Kidney epithelial cell (primary cell): ENCODE measurements around the gene C11orf21. TPM values are rescaled to one million over a fixed set of nuclear protein-coding genes. Genes with fewer than 3 reads are reported as not detected.

ENCODE experiments used
- DNase-seq: peaks from one replicate; pipeline ENCODE4 v3.0.0-alpha.2; 2010; ENCODE audit warnings: low read depth
- H3K27me3 ChIP-seq: 2 replicates; pipeline ENCODE4 v1.6.0; 2011; ENCODE audit warnings: low read length; ENCODE audit not compliant: control insufficient read depth, insufficient read depth
- H3K36me3 ChIP-seq: 2 replicates; pipeline ENCODE4 v1.5.1; 2011; ENCODE audit warnings: low read length; ENCODE audit not compliant: control insufficient read depth, insufficient read depth
- H3K4me3 ChIP-seq: 2 replicates; pipeline ENCODE4 v1.5.1; 2011; ENCODE audit warnings: low read depth, mild to moderate bottlenecking, control low read depth, low read length
- total RNA-seq: library from RNA; depleted of rRNA; stranded (reverse); fragments of >200 nt; gene quantifications from 2 replicates; pipeline ENCODE4 v1.2.3, GENCODE V29; 2015
- TF ChIP-seq, protein P1 (sequence below): IDR thresholded peaks from 2 replicates; pipeline ENCODE4 v1.5.1; 2011; ENCODE audit warnings: mild to moderate bottlenecking, moderate library complexity, low read length, control low read depth, inconsistent platforms; ENCODE audit not compliant: insufficient read depth, poor library complexity, severe bottlenecking

C11orf21 gene
- total RNA-seq, 1 donor from 2014 or later: not detected

- TF ChIP-seq, protein P1, sequence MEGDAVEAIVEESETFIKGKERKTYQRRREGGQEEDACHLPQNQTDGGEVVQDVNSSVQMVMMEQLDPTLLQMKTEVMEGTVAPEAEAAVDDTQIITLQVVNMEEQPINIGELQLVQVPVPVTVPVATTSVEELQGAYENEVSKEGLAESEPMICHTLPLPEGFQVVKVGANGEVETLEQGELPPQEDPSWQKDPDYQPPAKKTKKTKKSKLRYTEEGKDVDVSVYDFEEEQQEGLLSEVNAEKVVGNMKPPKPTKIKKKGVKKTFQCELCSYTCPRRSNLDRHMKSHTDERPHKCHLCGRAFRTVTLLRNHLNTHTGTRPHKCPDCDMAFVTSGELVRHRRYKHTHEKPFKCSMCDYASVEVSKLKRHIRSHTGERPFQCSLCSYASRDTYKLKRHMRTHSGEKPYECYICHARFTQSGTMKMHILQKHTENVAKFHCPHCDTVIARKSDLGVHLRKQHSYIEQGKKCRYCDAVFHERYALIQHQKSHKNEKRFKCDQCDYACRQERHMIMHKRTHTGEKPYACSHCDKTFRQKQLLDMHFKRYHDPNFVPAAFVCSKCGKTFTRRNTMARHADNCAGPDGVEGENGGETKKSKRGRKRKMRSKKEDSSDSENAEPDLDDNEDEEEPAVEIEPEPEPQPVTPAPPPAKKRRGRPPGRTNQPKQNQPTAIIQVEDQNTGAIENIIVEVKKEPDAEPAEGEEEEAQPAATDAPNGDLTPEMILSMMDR: no peak
- peaks cover 55% of the 10 kb centered on the region for H3K27me3 ChIP-seq
- DNase-seq: no peak
- no peak overlapping the region for H3K4me3 ChIP-seq
- no peaks in the 10 kb centered on the region for H3K36me3 ChIP-seq
Observed at GRCh38 chr11:2263071-2263565, 38.6 kb downstream of the C11orf21 start.

DNA sequence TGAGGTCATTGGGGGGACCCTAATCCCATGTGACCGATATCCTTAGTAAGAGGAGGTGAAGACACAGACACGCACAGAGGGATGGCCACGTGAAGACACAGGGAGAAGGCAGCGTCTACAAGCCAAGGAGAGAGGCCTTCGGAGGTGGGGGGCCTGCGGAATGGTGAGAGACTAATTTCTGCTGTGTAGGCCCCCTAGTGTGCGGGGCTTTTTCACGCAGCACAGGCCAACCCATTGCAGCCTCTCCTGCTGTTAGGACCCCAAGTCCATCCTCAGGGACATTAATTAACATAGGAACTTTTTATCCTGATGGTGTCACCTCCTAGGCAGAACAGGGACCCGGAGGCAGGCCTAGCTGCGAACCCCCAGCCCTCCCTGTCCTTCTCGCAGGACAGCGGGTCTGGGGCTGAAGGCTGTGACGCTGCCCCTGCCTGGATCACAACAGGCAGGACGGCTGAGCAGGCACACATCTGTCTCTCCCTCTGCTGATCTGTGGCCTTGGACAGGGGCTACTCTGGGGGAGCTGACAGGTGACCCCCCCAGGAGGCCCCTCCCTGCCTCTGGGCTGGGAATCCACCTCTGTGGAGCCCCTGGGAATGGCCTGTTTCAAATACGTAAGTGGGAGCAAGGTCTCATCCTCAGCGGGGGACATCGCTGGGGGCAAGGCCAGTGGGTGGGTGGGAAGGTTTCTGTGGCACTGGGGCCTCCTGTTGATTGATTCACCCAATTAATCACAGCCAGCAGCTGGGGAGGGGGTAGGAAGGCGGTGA lies 39.2 kb downstream of the C11orf21 start:
- Histone ChIP-seq H3K36me3 (no peaks in the 10 kb centered on the region), H3K27me3 (peaks cover 50% of the 10 kb centered on the region), H3K4me3 (no peak overlapping the region)
- no peak for DNase-seq
- TF ChIP-seq, protein P1: no peak

DNA sequence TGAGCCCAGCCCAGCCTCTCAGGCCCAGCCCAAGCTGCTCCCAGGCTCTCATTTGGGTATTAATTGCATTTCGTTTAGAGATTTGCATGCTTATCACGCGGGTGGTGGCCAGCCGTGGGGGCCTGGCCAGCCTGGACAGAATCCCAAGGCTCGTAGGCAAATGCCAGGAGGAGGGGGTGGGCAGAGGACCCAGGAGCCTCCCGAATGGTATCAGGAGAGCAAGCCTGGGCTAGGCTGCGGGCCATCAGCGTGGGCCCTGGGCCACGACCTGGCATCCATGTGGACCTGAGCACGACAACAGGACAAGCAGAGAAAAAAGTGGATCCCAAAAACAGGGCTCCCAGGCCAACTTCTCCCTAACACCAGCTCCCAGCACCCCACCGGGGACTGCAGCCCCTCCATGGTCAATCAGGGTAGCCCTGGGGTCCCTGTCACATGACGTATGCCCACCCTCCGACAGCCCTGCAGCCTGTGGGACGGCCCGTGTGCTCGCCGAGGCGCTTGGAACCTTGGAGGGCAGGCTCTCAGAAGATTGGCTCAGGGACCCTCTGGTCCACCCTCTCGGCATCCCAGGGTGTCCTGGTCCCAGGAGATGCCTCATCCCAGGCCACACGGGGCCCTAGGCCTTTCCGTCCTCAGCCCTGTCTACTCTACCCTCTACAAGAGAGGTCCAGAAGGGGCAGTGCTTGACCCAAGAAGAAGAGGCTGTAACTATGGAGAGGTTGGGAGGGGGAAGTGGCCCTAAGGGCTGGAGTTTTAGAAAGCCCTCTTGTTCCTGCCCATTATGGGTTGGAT lies 40.1 kb downstream of the C11orf21 start:
- DNase-seq: no peak
- H3K4me3 ChIP-seq: no peak overlapping the region
- no peaks in the 10 kb centered on the region for H3K36me3 ChIP-seq
- TF ChIP-seq, protein P1: no peak
- peaks cover 53% of the 10 kb centered on the region for H3K27me3 ChIP-seq

DNA sequence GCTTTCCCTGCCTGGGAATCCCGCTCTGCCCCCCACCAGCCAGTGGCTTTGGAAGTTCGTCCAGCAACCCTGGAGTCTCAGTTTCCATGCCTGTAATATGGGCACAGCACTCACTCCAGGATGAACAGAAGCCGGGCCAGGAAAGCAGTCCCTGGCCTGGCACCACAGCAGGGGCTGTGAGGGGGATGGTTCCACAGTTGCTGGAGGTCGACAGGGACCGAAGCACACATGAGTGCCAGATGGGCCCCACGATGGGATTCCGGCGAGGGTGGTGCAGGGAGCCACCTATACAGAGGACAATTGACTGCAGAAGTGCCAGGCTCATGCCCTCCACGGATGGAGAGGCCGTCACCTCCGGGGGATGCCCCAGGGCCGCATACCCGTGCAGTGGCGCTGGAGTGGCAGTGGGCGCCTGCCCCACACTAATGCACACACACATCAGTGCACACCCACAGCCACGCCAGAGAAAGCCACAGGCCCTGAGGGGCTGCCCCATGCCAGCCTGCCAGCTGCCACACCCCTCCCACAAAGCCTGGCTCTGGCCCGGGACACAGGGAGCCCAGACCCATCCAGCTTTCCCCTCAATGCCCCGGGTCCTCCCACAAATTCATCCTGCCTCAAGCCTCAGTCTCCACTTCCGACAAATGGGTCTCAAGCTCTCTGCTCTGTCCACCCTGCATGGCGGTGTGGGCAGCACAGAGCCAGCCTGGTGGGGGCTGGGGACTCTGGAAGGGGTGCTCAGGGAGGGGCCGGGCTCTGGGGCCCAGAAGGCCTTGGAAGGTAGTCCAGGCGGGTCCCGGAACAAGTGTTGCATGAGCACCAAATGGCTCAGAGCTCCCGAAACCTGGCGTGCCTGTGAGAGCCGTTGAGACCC lies 41.0 kb downstream of the C11orf21 start:
- DNase-seq: no peak
- Histone ChIP-seq H3K4me3 (no peak overlapping the region), H3K36me3 (no peaks in the 10 kb centered on the region), H3K27me3 (peaks cover 52% of the 10 kb centered on the region)
- TF ChIP-seq, protein P1: no peak

DNA sequence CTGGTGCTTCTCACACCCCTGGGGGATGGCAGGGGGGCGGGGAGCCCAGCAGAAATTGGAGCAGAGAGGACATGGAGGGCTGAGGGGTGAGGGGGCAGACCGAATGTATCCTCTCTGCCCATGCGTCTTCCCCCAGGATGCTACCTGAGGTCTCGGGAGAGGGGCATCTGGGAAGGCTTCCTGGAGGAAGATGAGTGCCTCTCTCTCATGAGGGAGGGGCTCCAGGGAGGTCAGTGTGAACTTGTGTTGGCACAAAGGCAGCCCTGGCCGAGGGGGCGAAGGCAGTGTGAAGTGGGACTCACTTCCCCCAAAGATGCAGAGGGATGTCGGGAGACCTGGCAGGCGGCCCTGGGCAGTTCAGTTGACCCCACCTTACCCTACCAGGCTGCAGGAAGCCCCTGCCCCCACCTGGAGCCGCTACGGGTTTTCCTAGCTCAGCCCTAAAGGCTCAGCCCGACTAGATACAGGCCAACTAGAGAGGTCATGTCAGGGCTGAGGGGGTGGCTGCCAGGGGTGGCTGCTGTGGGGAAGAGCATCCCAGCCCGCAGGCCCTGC lies 41.7 kb downstream of the C11orf21 start:
- DNase-seq: no peak
- H3K27me3 ChIP-seq: peaks cover 50% of the 10 kb centered on the region
- H3K4me3 ChIP-seq: no peak overlapping the region
- TF ChIP-seq, protein P1: no peak
- H3K36me3 ChIP-seq: no peaks in the 10 kb centered on the region
